ENCODE results near the gene PEAR1.

Gene PEAR1

GRCh38 chr1:156859523-156860112 is 33.9 kb upstream of the PEAR1 start:
- DNase-seq (ENCODE audit: low spot score) = peak; percentile 61

GRCh38 chr1:156860113-156860627 is 33.3 kb upstream of the PEAR1 start:
- DNase-seq (ENCODE audit: low spot score) = peak; percentile 80

GRCh38 chr1:156860628-156861423 is 32.7 kb upstream of the PEAR1 start, which contains the start of gene NTRK1:
Gene NTRK1, plus strand, starts transcription at chr1:156860865. Its CDS starts 70 bp downstream, at chr1:156860935.
- DNase-seq (ENCODE audit: low spot score) = peak; percentile 59

GRCh38 chr1:156862584-156862983 is 30.9 kb upstream of the PEAR1 start:
- DNase-seq (ENCODE audit: low spot score) = no peak

GRCh38 chr1:156862997-156863599 is 30.4 kb upstream of the PEAR1 start:
- DNase-seq (ENCODE audit: low spot score) = no peak

GRCh38 chr1:156863631-156864030 is 29.9 kb upstream of the PEAR1 start:
- no peak for DNase-seq (ENCODE audit: low spot score)

- no peak for DNase-seq (ENCODE audit: low spot score)
Observed at GRCh38 chr1:156864796-156865195, 28.7 kb upstream of the PEAR1 start.

GRCh38 chr1:156865258-156865657 is 28.3 kb upstream of the PEAR1 start:
- no peak for DNase-seq (ENCODE audit: low spot score)

- DNase-seq (ENCODE audit: low spot score) = no peak
Observed at GRCh38 chr1:156865865-156866248, 27.7 kb upstream of the PEAR1 start.

- DNase-seq (ENCODE audit: low spot score) = no peak
Observed at GRCh38 chr1:156866249-156866909, 27.1 kb upstream of the PEAR1 start.

- DNase-seq (ENCODE audit: low spot score) = no peak
Observed at GRCh38 chr1:156868341-156868740, 25.2 kb upstream of the PEAR1 start.

GRCh38 chr1:156869455-156869854 is 24.1 kb upstream of the PEAR1 start:
- DNase-seq (ENCODE audit: low spot score) = no peak

- no peak for DNase-seq (ENCODE audit: low spot score)
Observed at GRCh38 chr1:156873659-156874058, 19.9 kb upstream of the PEAR1 start.

- DNase-seq (ENCODE audit: low spot score) = no peak
Observed at GRCh38 chr1:156874142-156874541, 19.4 kb upstream of the PEAR1 start.

GRCh38 chr1:156874572-156875340 is 18.8 kb upstream of the PEAR1 start:
- no peak for DNase-seq (ENCODE audit: low spot score)

- no peak for DNase-seq (ENCODE audit: low spot score)
Observed at GRCh38 chr1:156875341-156875615, 18.2 kb upstream of the PEAR1 start.

GRCh38 chr1:156876281-156876680 is 17.2 kb upstream of the PEAR1 start:
- DNase-seq (ENCODE audit: low spot score) = no peak

- DNase-seq (ENCODE audit: low spot score) = no peak
Observed at GRCh38 chr1:156877433-156878170, 15.9 kb upstream of the PEAR1 start.

GRCh38 chr1:156879876-156880275 is 13.6 kb upstream of the PEAR1 start:
- no peak for DNase-seq (ENCODE audit: low spot score)

- no peak for DNase-seq (ENCODE audit: low spot score)
Observed at GRCh38 chr1:156880473-156880872, 13.0 kb upstream of the PEAR1 start.

GRCh38 chr1:156881101-156881500 is 12.4 kb upstream of the PEAR1 start:
- no peak for DNase-seq (ENCODE audit: low spot score)

All from hepatic stellate cell (primary cell).